Measurements from ENCODE around the gene ZNF554. TPM values are rescaled to one million over a fixed set of nuclear protein-coding genes. Genes with fewer than 3 reads are reported as not detected.
A peak's percentile ranks its signal among the peaks of the same experiment; 100 is the strongest.

The ZNF554 gene
- total and polyA plus RNA-seq, 2 experiments from 2014 or later = 4.0 to 5.5 TPM

DNA sequence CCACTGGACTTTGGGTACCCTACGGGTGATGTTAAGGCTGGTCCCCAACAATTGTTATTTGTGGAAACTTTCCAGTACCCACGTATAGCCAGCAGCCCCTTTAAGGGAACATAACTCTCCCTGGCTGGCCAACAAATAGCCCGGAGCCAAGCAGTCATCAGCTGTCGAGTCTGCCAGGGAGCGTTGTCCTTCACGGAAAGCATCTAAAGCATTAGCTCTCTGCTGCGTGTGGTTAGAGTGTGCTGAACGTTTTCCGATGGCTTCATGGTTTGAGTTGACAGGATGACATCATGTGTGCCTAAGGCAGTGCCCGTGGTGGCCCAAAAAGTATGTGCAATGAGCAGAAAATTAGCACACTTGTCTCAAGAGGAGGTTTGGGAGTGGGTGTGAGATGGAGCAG lies 44.1 kb downstream of the ZNF554 start:
- H3K9me2 ChIP-seq (replicated peaks; ENCODE audit: insufficient read depth) = no peaks in the 10 kb centered on the region
- H3K36me3 ChIP-seq (replicated peaks; ENCODE audit: insufficient read depth, low read depth) = no peaks in the 10 kb centered on the region
- no peak overlapping the region for H3K4me3 ChIP-seq
- H3K27me3 ChIP-seq = no peaks in the 10 kb centered on the region
- H3K9me3 ChIP-seq (ENCODE audit: low read depth) = no peaks in the 10 kb centered on the region
- no peaks in the 10 kb centered on the region for H3K4me1 ChIP-seq (ENCODE audit: insufficient read depth)
- TF ChIP-seq CTCF (IDR thresholded peaks at IDR 0.05; ENCODE audit: poor library complexity) (no peak), EZH2 (IDR thresholded peaks at IDR 0.05; ENCODE audit: borderline replicate concordance) (no peak), EZH2phosphoT487 (IDR thresholded peaks at IDR 0.05; ENCODE audit: low read depth, severe bottlenecking, unreplicated experiment) (no peak)
- H2AFZ ChIP-seq = no peak overlapping the region
- no peaks in the 10 kb centered on the region for H4K20me1 ChIP-seq (ENCODE audit: insufficient read depth, poor library complexity, severe bottlenecking)
- no peak for DNase-seq (ENCODE audit: low spot score)
- no peak overlapping the region for H3K27ac ChIP-seq
- no peak overlapping the region for H3K4me2 ChIP-seq
- no peaks in the 10 kb centered on the region for H3K79me2 ChIP-seq
- WGBS (ENCODE audit: low lambda C conversion rate, missing lambda C conversion rate) = 81% methylated on average over 10 of the region's 10 CpGs

DNA sequence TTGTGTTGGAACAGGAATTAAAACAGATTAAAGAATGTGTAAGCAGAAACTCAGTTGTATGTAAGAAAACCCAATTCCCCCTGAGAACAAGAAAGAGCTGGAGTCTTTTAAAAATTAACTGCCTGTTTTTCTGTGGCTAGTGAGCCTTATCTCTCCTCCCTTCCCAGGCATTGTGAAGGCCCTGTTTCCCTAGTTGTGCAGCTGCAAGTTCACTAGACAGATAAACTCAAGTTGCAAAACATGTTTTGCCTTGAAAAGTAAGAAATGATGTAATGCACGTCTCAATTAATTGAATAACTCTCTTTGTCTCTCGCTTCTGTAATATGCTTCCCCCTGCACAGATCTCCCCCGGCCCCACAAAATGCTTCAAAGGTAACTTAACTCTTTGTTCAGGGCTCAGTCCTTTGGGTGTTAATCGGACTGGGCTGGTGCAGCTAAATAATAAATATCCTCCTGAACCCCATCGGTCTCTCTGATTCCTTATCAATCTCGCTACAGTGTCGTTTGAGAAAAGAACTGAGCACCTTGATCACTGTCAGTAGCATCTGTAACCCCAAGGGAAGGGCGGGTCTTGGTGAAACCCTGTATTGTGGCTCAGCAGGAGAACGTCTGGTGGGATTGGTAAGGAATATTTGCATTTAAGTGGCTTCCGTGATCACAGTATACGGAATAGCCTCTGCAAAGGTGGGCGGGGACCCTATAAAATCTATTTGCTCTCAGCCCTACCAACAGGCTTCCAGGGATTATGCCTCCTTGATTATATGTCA lies 45.8 kb downstream of the ZNF554 start:
- no peak for TF ChIP-seq EZH2 (IDR thresholded peaks at IDR 0.05; ENCODE audit: borderline replicate concordance)
- no peak for TF ChIP-seq CTCF (IDR thresholded peaks at IDR 0.05; ENCODE audit: poor library complexity)
- TF ChIP-seq EZH2phosphoT487 (IDR thresholded peaks at IDR 0.05; ENCODE audit: low read depth, severe bottlenecking, unreplicated experiment) = no peak
- Histone ChIP-seq H3K9me2 (replicated peaks; ENCODE audit: insufficient read depth) (no peaks in the 10 kb centered on the region), H3K79me2 (no peaks in the 10 kb centered on the region), H4K20me1 (ENCODE audit: insufficient read depth, poor library complexity, severe bottlenecking) (no peaks in the 10 kb centered on the region), H3K9me3 (ENCODE audit: low read depth) (no peaks in the 10 kb centered on the region), H3K27ac (no peak overlapping the region), H3K36me3 (replicated peaks; ENCODE audit: insufficient read depth, low read depth) (no peaks in the 10 kb centered on the region), H3K4me2 (peak overlapping the region; percentile 57), H3K4me3 (no peak overlapping the region), H2AFZ (no peak overlapping the region), H3K27me3 (no peaks in the 10 kb centered on the region), H3K4me1 (ENCODE audit: insufficient read depth) (no peaks in the 10 kb centered on the region)
- WGBS (ENCODE audit: low lambda C conversion rate, missing lambda C conversion rate) = 60% methylated on average over 12 of the region's 12 CpGs
- no peak for DNase-seq (ENCODE audit: low spot score)

- Histone ChIP-seq H3K4me1 (ENCODE audit: insufficient read depth) (no peaks in the 10 kb centered on the region), H3K4me3 (no peak overlapping the region), H3K9me2 (replicated peaks; ENCODE audit: insufficient read depth) (no peaks in the 10 kb centered on the region), H3K27me3 (no peaks in the 10 kb centered on the region), H3K79me2 (no peaks in the 10 kb centered on the region), H3K27ac (no peak overlapping the region), H3K9me3 (ENCODE audit: low read depth) (no peaks in the 10 kb centered on the region), H3K4me2 (no peak overlapping the region), H3K36me3 (replicated peaks; ENCODE audit: insufficient read depth, low read depth) (no peaks in the 10 kb centered on the region), H2AFZ (no peak overlapping the region), H4K20me1 (ENCODE audit: insufficient read depth, poor library complexity, severe bottlenecking) (no peaks in the 10 kb centered on the region)
- DNase-seq (ENCODE audit: low spot score) = no peak
- no peak for TF ChIP-seq EZH2 (IDR thresholded peaks at IDR 0.05; ENCODE audit: borderline replicate concordance)
- TF ChIP-seq CTCF (IDR thresholded peaks at IDR 0.05; ENCODE audit: poor library complexity) = no peak
- TF ChIP-seq EZH2phosphoT487 (IDR thresholded peaks at IDR 0.05; ENCODE audit: low read depth, severe bottlenecking, unreplicated experiment) = no peak
- WGBS (ENCODE audit: low lambda C conversion rate, missing lambda C conversion rate) = 78% methylated on average over 8 of the region's 8 CpGs
These were observed 46.9 kb downstream of the ZNF554 start for GRCh38 chr19:2866495-2867024.

All from hepatocyte (in vitro differentiated cells).